NCI-H1092 treated with DMSO at 0.1 percent for 48 hours (cell line): ENCODE data around the gene RADIL.
A peak's percentile ranks its signal among the peaks of the same experiment; 100 is the strongest.
"Not testable (repeated sequence)": the region's sequence is repeated elsewhere in the genome, so short reads cannot be mapped to it uniquely, and the experiment has no call there.

ENCODE experiments used
- DNase-seq: peaks from one replicate; lab custom pipeline; 2025; lab: John Stamatoyannopoulos, UW

Gene RADIL

GRCh38 chr7:4883372-4884144 is at the start of gene RADIL:
TSS of gene RADIL (minus strand) at chr7:4883716. CDS start at chr7:4878139, 5,577 bp downstream.
- peak; percentile 93 for DNase-seq

GRCh38 chr7:4931943-4932342 is 48.4 kb upstream of the RADIL start:
- peak; percentile 18 for DNase-seq

GRCh38 chr7:4929005-4929404 is 45.5 kb upstream of the RADIL start:
- DNase-seq = no peak

- DNase-seq = no peak
Measured at GRCh38 chr7:4928445-4928844, 44.9 kb upstream of the RADIL start.

GRCh38 chr7:4919969-4920766 is 36.7 kb upstream of the RADIL start:
- no peak for DNase-seq

GRCh38 chr7:4916113-4916512 is 32.6 kb upstream of the RADIL start:
- DNase-seq = no peak

- DNase-seq = no peak
Measured at GRCh38 chr7:4911111-4911828, 27.8 kb upstream of the RADIL start.

- DNase-seq = no peak
Measured at GRCh38 chr7:4906682-4907081, 23.2 kb upstream of the RADIL start.

GRCh38 chr7:4905171-4905570 is 21.7 kb upstream of the RADIL start:
- no peak for DNase-seq

GRCh38 chr7:4904346-4904745 is 20.8 kb upstream of the RADIL start:
- DNase-seq = no peak

- no peak for DNase-seq
Measured at GRCh38 chr7:4895766-4896165, 12.2 kb upstream of the RADIL start.

GRCh38 chr7:4894482-4894881 is 11.0 kb upstream of the RADIL start:
- DNase-seq = no peak

GRCh38 chr7:4893929-4894475 is 10.5 kb upstream of the RADIL start:
- no peak for DNase-seq

- DNase-seq = not testable (repeated sequence)
Measured at GRCh38 chr7:4893188-4893587, 9.7 kb upstream of the RADIL start.

GRCh38 chr7:4891522-4891921 is 8.0 kb upstream of the RADIL start:
- not testable (repeated sequence) for DNase-seq

- DNase-seq = no peak
Measured at GRCh38 chr7:4889682-4890081, 6.2 kb upstream of the RADIL start.

GRCh38 chr7:4888161-4888560 is 4.6 kb upstream of the RADIL start:
- no peak for DNase-seq

- no peak for DNase-seq
Measured at GRCh38 chr7:4886671-4887070, 3.2 kb upstream of the RADIL start.

- DNase-seq = no peak
Measured at GRCh38 chr7:4885317-4885807, 1.8 kb upstream of the RADIL start.

- DNase-seq = no peak
Measured at GRCh38 chr7:4884164-4884563, 648 bp upstream of the RADIL start.

GRCh38 chr7:4883033-4883371 is 514 bp downstream of the RADIL start:
- no peak for DNase-seq
